Stimulated activated CD8-positive, alpha-beta memory T cell treated with anti-CD3 and anti-CD28 coated beads, Interleukin-15, amount 100 ng/mL, for 4 hours (primary cell): ENCODE data around the gene CCNJL.
"Not testable (repeated sequence)": the region's sequence is repeated elsewhere in the genome, so short reads cannot be mapped to it uniquely, and the experiment has no call there.

Experiments
- DNase-seq, 2 donors: peaks; one replicate each; pipeline ENCODE4 v3.0.0-alpha.2; 2020; ENCODE audit warnings: low read depth in 2 of 2

Gene CCNJL, protein sequence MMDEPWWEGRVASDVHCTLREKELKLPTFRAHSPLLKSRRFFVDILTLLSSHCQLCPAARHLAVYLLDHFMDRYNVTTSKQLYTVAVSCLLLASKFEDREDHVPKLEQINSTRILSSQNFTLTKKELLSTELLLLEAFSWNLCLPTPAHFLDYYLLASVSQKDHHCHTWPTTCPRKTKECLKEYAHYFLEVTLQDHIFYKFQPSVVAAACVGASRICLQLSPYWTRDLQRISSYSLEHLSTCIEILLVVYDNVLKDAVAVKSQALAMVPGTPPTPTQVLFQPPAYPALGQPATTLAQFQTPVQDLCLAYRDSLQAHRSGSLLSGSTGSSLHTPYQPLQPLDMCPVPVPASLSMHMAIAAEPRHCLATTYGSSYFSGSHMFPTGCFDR

DNA sequence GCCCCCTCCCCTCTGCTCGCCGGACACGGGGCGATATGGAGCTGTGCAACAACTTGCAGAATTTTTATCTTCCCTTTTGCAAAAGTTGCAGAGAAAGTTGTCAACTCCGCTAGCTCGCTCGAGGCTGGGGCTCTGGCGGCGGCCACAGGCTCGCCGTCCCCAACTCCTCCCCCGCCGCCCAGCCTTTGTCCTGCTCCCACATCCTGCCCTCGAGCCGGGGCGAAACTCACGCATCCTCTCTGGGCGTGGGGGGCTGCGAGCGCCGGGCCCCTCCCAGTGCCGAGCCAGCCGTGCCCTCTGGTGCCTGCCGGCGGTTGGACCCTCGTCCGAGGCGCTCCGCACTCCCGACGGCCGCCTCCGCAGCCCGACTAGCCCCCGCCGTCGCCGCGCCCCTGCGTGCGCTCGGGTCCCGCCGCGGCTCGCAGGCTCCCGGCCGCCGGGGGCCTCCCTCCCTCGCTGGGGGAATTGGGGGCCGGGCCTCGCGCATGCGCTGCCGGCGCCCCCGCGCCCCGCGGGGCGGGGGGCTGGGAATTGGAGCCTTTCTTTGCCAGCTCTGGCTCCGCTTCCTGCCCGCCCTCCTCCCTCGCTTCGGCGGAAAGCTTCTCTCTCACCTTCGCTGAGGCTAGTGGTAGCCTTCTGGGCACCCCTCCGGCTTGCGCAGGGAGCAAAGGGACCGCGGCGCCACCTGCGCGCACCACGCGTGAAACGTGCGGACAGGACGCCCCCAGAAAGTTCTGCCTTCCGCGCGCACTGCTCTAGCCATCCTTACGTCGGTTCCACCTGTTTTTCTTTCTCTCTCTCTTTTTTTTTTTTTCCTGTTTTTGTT lies at the start of gene CCNJL:
Gene CCNJL, minus strand, starts transcription at position 431 of the 826 bp plus-strand sequence. CDS start 641 bp downstream, outside the sequence.
- no peak for DNase-seq

DNA sequence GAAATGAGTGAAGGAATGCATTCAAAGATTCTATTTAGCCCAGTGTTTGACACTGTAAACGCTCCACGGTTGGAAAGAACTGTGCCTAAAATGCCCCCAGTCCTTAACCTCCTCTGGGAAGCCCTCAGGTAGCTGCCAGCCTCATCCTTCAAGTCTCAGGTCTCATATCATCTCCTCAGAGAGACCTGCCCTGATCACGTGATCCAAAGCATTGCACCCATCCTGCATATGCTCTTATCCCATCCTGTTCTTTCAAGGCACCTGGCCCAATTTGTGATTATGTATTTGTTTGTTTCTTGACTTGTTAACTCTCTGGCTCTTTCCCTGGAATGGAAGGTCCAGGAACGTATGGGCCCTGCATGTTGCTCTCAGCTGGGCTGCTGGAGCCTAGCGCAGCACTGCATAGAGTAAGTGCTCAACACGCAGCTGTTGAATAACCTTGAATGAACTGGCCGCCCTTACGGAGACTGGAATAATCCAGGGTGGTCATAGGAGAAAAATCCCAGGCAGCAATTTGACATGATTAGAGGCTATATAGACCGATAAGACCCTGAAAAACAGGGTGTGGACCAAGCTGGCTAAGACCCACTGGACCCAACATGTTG lies 49.4 kb upstream of the CCNJL start:
- no peak for DNase-seq

DNA sequence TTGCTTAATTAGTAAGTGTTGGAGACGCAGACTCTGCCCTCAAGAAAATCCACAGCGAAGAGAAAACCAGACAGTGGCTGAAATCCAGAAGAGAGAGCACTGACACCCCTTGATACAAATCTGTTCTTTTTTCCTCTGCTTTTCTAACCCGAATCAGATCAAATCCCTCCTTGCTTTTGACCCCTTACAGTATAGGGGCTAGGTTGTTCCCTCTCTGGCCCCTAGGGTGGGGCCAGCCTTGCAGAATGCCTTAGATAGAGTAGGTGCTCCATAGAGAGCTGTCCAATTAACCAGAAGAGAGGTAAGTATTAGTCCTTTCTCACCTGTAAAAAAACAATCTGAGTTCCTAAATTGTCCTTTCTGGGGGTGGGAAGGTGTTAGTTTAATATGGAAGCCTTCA lies 47.9 kb upstream of the CCNJL start:
- no peak for DNase-seq

DNA sequence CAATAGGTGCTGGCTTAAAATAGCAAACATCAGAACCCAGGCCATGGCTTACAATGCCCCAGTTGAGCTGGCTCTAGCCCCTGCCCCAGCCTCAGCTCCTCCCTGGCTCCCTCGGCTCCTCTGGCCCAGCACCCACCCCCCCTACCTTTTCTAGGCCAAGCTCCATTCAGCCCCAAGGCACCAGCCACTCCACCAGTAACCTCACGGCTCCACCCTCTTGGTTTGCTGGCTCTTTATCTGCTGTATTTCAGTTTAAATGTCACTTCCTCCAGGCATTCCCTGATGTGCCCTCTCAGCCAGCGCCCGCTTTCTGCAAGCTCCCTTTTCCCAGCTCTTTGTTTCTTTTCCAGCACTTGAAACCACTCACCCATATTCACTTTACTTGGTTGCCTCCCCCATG lies 47.5 kb upstream of the CCNJL start:
- DNase-seq = no peak

DNA sequence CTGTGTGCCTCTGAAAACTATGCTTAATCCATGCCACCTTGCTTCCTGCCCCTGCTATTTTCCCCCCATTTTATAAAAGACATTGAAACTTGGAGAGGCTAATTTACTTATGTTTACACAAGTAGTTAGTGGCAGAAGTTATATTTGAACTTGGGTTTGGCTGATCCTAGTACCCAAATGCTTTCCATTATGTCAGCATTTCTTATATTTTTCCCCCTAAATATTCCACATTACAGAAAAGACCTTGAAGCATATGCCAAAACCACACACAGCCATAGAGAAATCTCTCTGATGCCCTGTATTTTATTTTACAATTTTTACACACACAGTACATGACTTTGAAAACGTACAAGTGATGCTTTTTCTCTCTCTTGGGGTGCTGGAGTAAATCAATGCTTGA lies 46.9 kb upstream of the CCNJL start:
- no peak for DNase-seq

DNA sequence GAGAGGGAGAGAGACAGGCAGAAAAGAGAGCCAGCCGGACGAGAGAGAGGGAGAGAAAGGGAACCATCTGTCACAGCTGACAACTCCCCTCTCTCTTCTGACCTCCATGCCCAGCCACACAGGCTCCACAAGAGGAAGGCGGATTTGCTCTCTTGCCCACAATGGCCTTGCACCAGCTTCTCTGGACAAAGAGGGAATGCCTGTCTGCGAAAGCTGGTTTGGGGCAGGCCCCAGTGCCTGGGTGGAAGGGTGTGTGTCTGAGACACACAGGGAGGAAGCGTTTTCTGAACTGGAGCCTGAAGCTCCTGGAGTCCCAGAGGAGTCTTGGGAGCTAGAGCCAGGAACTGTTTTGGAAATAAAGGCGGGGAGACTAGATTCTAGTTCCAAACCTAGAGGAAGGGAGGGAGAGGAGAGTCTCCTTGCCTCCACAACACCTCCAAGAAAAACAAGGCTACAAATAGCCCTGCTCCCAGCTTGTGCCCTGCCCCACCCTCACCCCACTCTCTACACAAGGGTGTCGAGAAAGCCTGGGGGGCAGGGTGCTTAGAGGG lies 45.6 kb upstream of the CCNJL start:
- DNase-seq = no peak

DNA sequence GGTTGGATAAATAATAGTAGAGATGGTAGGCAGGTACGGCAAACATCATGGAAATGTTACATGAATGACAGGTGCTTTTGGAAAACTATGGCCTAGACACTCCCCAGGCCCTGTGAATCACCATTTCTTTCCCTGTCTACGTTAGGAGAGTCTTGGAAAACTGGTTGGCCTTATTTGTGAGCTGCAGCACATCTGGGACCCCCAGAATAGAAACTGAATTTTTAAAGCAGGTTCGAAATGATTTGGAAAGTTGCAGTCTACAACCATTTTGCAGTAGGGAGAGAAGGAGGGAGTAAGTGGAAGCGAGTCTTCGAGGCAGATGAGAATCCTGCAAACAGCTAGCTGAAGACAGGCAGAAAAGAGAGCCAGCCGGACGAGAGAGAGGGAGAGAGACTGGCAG lies 45.0 kb upstream of the CCNJL start:
- no peak for DNase-seq

DNA sequence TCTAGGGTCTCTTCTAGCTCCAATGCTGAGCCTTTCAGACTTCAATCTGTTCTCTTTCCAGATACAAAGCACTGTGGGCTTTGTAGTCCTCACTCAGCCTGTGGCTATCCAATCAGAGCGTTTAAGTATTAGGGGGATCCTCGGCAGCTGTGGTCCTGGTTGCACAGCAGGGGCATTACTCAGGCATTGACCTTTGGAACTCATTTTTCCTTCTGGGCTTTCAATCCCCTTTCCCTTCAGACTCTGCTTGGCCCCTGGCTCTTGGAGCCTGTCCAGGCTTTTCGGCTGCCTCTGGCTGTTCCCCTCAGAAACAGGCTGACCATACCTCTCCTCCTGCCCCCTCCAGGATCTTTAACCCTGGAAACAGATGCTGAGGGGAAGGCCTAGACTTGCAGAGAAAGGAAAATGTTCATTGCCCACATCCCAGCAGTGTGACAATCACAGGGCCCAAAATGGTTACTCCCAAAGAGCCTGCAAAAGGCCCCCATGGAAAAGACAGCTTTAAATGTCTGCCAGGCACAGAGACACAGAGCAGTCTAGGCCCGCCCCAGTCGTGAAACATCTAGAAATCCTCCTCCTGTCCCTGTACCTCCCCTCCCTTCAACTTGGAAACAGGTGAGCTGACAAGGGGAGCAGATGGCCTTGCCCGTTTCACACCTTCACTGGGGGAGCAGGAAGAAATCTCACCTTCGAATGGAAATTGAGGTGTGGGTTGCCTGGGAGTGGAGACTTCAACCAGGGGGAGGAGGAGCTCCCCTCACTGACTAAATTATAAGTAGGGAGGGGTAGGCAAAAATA lies 44.4 kb upstream of the CCNJL start:
- no peak for DNase-seq

DNA sequence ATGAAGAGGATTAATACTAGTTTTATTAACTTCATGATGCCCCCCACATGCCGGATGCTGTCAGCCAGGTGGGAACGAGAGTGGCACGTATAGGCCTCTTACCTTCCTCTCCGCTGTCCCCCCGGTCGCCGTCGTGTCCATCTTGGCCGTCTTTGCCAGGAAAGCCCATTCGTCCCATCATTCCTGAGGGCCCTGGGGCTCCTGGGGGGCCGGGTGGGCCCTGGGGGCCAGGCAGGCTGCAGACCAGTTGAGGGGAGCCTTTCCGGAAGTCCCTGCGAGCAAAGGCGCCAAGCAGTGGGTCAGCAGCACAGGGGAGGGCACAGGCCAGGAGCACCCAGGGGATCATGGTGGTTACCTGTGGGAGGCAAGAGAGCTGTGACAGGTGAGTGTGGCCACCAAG lies 42.3 kb upstream of the CCNJL start:
- DNase-seq = no peak

DNA sequence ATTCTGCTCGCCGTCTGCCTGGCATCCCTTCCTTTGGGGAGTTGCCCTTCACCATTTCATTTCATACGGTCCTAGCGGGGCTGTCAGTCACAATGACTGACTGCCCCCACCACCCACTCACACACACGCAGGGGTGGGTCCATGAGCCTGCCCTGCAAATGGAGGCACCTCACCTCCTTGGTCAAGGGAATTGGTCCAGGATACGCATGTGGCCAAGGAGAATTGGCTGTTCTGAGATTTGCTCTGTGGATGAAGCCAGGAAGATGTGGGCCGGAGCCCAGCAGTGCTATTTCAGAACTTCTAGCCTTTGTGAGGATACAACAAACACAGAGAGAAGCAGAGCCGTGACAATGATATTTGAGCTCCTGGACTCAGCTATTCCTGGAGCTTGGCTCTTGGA lies 41.0 kb upstream of the CCNJL start:
- DNase-seq = no peak

DNA sequence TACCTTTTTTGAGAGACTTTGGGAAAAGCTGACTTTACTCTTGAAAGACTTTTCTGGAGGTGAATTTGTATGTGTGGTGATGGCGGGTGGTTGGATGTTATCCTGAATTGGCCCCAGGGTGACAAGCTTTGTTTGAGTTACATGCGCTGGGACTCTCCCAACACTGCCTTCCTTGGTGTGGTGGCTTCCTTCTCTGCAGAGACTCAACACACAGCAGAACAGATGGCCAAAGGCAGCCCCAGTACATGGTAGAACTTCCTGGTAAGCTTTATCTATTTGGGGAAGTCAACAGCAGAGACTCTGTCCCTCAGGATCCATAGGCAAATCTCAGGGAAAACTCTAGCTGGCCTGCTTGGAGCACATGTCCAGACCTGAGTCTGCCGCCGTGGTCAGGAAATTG lies 39.9 kb upstream of the CCNJL start:
- no peak for DNase-seq

DNA sequence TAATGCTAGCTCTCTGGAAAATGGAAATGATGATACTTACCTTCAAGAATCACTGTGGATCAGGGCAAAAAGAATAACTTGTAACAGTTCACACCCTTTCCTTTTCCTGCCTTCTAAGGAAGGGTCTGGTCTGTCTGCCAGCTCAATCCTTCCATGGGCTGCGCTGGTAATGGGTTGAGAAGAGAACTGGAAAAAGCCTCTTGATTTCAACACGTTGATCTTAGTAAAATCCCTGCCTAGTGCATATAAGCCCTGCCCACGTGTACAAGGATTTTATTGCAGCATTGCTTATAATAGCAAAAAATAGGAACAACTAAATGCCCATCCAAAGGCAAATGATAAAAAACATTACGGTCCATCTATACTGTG lies 37.6 kb upstream of the CCNJL start:
- DNase-seq = no peak

DNA sequence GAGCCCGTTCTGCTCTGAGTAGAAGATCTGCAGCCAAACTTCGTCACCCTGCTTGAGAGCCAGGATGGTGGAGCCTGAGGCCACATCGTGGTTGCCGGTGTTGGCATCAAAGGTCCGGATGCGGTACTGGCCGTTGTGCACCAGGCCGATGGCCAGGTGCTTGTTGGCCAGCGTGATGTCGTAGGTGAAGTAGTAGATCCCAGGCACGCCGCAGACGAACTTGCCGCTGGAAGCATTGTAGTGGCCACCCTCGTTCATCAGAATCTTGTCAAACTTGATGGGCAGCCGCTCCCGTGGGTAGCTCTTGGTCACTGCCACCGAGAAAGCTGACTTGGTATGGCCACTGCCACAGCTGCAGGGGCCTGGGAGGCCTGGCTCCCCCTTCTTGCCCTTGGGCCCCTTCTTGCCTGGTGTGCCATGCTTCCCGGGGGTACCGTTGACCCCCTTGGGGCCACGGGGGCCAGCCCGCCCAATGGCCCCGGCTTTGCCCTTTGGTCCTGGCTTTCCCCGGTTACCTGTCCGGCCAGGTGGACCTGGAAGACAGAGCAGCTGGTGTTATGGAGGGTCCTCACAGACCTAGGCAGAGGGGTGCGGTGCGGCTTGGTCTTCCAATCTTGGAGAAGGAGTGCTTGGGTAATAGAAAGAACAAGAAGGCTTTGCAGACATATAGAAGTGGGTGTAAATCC lies 37.0 kb upstream of the CCNJL start:
- no peak for DNase-seq

DNA sequence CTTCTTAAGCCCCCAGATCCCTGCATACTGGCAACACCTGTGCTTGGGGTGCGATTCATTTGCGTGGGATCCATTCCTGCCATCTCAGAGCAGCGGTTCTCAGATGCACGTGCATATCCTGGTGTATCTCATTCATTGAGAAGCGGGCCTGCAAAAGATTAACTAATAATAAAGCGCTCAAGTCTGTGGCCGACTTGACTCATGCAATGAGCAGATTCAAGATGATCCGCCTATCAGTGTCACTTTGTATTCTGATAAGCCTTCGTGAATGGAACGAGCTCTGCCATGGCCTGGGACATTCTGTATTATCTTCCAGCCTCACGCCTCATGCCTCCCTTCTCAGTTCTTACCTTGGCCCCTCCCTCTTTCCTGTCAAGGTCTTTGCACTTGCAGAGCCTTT lies 35.7 kb upstream of the CCNJL start:
- no peak for DNase-seq

DNA sequence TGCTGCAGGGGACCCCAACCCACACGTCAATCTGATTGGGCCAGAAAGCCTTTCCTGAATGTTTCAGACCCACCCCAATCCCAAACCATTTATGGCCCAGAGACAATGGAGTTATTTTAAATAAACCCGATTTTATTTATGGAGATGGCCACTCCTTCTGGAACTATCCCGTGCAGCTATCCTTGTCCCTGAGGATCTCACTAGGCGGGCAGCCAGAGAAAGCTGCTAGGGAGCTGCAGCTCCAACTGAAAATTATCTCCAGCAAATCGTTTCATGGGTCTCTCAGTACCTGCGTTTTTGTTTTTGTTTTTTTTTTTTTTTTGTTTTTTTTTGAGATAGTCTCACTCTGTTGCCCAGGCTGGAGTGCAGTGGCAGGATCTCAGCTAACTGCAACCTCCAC lies 35.1 kb upstream of the CCNJL start:
- no peak for DNase-seq

DNA sequence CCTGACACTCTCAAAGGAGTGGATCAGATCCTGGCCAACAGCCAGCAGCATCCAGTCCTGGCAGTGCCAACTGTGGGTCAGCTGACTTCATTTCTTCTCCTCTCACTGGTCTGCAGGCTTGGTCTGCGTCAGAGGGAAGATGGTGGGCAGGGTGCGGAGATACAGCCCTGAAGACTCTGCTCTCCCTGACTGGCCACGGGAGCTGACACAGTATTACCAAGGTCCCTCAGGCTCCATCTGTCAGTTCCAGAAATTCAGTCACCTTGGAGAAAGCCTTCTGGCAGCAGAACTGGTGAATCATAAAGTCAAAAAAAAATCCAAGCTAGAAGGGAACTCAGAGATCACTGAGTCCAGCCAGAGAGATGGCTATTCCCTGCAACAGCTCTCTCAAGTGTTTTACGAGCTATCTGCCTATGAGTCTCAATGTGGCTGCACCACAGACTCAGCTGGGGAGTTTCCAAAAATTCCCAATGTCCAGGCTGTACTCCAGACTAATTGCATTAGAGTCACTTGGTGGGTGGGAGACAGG lies 30.1 kb upstream of the CCNJL start:
- DNase-seq = no peak

DNA sequence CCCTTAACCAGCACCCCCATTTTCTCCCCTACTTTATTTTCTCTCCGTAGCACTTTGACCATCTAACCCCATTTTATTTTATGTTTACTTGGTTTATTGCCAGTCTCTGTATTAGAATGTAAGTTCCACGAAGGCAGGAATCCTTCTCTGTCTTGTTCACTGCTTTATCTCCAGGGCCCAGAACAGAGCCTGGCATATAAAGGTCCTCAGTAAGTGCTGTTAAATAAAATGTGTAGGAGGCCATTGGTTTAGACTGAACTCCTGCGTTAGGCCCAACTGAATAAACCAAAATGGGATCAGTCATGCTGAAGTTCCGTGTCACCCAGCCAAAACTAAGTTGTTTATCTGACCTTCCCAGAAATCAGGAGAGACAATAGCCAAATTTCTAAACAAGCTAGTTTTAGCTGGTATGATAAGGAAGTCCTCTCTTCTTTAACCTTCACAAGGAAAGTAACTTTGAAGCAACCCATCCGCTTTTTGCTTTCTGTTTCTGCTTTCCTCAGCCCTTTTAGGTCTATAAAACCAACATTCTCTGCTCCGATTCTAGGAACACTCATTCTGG lies 29.0 kb upstream of the CCNJL start:
- DNase-seq = no peak

DNA sequence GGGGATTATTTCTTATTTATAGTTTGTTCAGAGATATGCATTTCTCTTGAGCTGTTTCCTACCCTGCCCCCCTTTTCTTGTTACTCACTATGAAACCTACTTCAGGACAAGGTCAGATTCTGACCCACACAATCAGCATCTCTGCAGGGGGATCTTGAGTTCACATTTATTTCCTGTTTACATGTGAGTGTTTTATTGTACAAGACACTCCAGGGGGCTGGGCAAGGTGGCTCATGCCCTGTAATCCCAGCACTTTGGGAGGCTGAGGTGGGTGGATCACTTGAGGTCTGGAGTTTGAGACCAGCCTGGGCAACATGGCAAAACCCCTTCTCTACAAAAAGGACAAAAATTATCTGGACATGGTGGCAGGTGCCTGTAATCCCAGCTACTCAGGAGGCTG lies 28.1 kb upstream of the CCNJL start:
- DNase-seq = not testable (repeated sequence)

DNA sequence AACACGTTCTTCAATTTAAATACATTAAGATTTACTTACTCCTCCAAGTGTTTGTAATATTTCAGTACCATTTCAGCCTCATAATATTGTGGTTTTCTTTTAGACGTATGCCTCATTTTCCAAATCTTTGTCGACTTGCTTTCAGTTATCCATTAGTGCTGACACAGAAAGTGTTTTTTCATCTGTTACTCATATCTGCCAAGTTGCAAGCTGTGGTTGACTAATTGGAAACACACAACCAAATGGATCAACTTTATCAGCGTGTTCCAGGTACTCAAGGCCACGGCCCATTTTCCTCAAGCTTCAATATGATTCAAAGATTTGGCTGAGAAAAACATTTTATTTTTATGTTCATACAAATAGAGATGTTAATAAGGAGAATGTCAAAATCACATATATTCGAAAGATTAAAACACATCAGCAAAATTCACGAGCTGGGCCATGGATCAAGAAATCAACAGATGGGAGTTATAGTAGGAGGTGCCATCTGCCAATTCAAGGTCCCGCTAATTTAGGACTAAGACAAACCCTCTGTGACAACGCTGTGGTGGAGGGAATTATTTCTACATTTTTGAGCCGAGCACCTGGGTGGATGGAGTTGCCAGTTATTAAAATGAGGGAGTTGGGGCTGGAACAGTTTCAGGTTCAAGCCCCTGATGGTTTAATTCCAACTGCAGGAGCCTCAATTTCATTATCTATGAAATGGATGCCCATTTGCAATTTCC lies 27.2 kb upstream of the CCNJL start:
- DNase-seq = no peak

DNA sequence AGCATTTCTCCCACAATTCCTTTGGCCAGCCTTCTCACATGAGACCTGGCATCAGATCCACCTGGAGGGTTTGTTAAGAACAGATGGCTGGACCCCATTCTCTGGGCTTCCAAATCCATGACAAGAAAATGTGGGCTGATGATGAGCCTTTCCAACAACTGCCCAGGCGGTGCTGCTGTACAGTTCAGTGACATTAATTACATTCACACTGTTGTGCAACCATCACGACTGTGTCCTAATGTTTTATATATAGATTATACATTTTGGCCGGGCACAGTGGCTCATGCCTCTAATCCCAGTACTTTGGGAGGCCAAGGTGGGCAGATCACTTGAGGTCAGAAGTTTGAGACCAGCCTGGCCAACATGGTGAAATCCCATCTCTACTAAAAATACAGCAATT lies 22.4 kb upstream of the CCNJL start:
- not testable (repeated sequence) for DNase-seq
